PC-9 (cell line): ENCODE data around the gene GTF3A.

ENCODE experiments used
- EZH2 ChIP-seq: fragments of 200-600 bp; sonication (generic); IDR thresholded peaks from 2 replicates; pipeline ENCODE4 v1.8.0; 2017; ENCODE audit warnings: antibody characterized with exemption, low read depth
- TF ChIP-seq, protein P1 (sequence below): fragments of 200-600 bp; sonication (generic); conservative IDR thresholded peaks from 2 replicates; pipeline ENCODE4 v1.6.1; 2017; ENCODE audit warnings: mixed run types, antibody characterized with exemption, mild to moderate bottlenecking, moderate library complexity

DNA sequence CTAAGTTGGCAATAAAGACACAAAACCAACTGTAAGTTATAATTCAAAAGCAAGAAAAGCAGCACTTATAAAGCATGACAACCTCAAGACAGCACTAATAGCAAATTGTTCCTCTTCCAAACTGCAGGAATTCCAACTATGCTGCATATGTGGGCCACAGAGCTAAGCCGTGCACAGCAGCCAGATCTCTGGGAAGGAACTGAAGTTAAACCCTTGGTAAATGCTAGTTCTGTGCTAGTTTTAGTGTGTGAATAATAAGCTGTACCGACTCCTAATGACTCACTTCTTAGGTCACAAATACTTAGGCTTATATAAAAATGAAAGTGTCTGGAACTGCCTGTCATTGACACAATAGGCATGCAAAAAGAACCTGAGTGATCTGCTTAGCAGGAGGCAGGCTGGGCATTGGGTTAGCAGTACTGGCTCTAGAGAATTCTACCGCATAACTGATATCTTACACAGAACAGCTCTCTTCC, 21.2 kb upstream of the GTF3A start:
- TF ChIP-seq, protein P1, sequence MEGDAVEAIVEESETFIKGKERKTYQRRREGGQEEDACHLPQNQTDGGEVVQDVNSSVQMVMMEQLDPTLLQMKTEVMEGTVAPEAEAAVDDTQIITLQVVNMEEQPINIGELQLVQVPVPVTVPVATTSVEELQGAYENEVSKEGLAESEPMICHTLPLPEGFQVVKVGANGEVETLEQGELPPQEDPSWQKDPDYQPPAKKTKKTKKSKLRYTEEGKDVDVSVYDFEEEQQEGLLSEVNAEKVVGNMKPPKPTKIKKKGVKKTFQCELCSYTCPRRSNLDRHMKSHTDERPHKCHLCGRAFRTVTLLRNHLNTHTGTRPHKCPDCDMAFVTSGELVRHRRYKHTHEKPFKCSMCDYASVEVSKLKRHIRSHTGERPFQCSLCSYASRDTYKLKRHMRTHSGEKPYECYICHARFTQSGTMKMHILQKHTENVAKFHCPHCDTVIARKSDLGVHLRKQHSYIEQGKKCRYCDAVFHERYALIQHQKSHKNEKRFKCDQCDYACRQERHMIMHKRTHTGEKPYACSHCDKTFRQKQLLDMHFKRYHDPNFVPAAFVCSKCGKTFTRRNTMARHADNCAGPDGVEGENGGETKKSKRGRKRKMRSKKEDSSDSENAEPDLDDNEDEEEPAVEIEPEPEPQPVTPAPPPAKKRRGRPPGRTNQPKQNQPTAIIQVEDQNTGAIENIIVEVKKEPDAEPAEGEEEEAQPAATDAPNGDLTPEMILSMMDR: no peak
- TF ChIP-seq EZH2: no peak
